HAP-1 (cell line): Measurements from ENCODE around the gene FRMD4A.

Source experiments
- DNase-seq, 2 experiments: peaks; one replicate each; pipeline ENCODE4 v3.0.0-alpha.2; 2016 to 2020; ENCODE audit warnings: low spot score in 2 of 2
- H3K27me3 ChIP-seq: fragments of 250-450 bp; sonication (Bioruptor Pico); 2 replicates; pipeline ENCODE4 v1.5.1; 2020; ENCODE audit warnings: low read depth, mild to moderate bottlenecking, moderate library complexity
- H3K36me3 ChIP-seq: fragments of 250-450 bp; sonication (Bioruptor Pico); replicated peaks from 2 replicates; pipeline ENCODE4 v1.5.1; 2020; ENCODE audit warnings: mild to moderate bottlenecking
- H3K4me1 ChIP-seq: fragments of 250-450 bp; sonication (Bioruptor Pico); 2 replicates; pipeline ENCODE4 v1.5.1; 2020; ENCODE audit warnings: mild to moderate bottlenecking
- H3K4me3 ChIP-seq: fragments of 250-450 bp; sonication (Bioruptor Pico); 2 replicates; pipeline ENCODE4 v1.5.1; 2020; ENCODE audit warnings: mild to moderate bottlenecking, moderate library complexity
- H3K9me3 ChIP-seq: fragments of 250-450 bp; sonication (Bioruptor Pico); 2 replicates; pipeline ENCODE4 v1.5.1; 2020; ENCODE audit warnings: mild to moderate bottlenecking, moderate library complexity
- in situ Hi-C: fragments of 300-500 bp; cut with MboI; formaldehyde crosslinking; loops from 3 replicates; pipeline ENCODE4 v1.14.3; 2020; ENCODE audit warnings: low sequenced_read_pairs, inconsistent platforms, mixed read lengths

Gene FRMD4A

DNA sequence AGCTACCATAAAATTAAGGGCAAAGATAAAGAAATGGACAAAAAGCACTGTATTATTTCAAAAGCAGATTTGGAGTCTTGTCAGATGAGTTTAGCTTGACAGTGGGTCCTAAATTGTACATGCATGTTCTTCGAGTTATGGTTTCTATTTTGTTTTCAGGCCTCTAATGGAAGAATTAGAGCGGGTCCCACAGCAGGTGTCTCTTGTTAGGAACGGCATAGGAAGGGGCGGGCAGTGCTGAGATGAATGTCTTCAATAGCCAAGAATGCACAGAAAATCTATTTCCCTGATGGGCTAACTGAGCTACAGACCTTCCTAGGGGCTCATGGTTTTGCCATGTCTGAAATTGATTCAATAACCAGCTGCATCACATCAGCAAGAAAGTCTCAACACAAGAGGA is 304.4 kb downstream of the FRMD4A start:
- DNase-seq, result no peak
- Histone ChIP-seq H3K9me3 (no peaks in the 10 kb centered on the region), H3K4me1 (no peaks in the 10 kb centered on the region), H3K36me3 (no peaks in the 10 kb centered on the region), H3K4me3 (no peak overlapping the region), H3K27me3 (peaks cover 2% of the 10 kb centered on the region; the same call in 1 of the 2 replicates)
- in situ Hi-C loops, result no loop called here

DNA sequence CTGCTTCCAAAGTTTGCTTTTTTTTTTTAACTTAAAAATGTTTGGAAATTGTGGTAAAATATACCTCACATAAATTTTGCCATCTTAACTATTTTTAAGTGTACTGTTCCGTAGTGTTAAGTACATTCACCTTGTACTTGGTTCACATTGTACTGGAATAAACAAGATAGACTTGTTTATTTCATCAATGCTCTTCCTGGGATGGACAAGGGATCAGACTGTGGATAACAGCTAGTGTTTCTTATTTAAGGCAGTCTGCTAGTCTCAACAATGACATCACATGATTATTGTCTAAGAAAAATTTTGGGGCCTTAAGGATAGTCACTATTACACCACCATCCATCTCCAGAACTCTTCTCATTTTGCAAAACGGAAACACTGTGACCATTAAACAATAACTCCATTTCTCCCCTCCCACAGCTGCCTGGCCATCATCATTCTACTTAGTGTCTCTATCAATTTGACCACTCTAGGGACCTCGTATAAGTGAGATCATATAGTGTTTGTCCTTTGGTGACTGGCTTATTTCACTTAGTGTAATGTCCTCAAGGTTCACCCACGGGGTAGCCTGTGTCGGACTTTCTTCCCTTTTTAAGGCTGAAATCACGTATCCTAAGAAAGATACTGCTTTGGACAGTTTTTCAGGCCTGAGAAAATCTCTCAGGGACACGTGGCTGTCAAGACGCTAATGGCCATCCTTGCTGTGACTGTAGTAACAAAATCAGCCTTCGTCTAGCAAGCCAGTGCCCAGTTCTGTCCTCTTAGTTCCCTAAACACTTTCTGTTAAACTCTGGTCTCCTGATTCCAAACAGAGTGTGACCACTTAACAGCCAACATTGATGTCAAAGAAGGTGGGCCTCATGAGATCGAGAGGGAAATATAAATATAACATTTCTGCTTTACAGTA is 305.2 kb downstream of the FRMD4A start:
- H3K36me3 ChIP-seq, result no peaks in the 10 kb centered on the region
- no peak overlapping the region for H3K4me3 ChIP-seq
- in situ Hi-C loops, result no loop called here
- H3K4me1 ChIP-seq, result no peaks in the 10 kb centered on the region
- no peak for DNase-seq
- H3K27me3 ChIP-seq, result peaks cover 2% of the 10 kb centered on the region; the same call in 1 of the 2 replicates
- no peaks in the 10 kb centered on the region for H3K9me3 ChIP-seq

DNA sequence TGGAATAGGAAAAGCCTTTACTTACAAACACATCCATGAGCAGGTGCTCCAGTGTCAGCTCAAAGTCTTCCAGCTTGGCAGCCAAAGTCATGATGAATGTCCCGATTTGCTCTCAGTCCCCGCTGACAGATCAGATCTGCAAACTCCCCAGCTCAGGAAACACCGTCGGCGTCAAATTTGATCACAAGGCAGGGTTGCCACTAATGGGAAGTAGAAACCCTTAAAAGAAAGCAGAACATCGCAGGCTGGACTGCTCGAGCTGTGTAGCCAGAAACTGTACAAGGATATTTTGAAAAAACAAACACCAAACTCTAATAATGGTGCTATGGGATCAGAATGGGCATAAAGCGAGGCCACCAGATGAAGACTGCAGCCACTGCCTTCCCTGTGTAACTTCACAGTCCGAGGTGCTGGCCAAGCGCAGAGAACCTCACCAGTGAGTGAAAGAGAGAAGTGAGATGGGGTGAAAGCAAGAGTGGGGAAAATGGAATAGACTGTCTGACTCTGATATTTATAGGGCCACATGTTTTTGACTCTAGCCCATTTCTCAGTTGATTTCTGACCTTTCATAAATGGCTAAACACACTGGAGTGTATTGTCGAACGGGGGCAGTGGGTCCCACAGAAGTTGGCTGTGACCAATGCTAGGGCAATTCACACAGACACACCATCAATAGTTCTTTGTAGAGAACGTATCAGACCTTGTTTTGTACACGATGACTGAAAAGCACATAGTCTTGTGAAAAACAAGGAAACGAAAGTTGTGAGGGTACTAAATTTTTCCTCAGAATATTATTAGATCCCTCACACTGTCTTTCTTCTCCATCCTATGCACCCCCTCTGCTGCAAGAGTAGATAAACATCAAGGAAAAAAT is 306.2 kb downstream of the FRMD4A start:
- Histone ChIP-seq H3K36me3 (no peaks in the 10 kb centered on the region), H3K9me3 (no peaks in the 10 kb centered on the region), H3K4me3 (no peak overlapping the region), H3K27me3 (peaks cover 2% of the 10 kb centered on the region; the same call in 1 of the 2 replicates), H3K4me1 (no peaks in the 10 kb centered on the region)
- in situ Hi-C loops, result no loop called here
- no peak for DNase-seq

DNA sequence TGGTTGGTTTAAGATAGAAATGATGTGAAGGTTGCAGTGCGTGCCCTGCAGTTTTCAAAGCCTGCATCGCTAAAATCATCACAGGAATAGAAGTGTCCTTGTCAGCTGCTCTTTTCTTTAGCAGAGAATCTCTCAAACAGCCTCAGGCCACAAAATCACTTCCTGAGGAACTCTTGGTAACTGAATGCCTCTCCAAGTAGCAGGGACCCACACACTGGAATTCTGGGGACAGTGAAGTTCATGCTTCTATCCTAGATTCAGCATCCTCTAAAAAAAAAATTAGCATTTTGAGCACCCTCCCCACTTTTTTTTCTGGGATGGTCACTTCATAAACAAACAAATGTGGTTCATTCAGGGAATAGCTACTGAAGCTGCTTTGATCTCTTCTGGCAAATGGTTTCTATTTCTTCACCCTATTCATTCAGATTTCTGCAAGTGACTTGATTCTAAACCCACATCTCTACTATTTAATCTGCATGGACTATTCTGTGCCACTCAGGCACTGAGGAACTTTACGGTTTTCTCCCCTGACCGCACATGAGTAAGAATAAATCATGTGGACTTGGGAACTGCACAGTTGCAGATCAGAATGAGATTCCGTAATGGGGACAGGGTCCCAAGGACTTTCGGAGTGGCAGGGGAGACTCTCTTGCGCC is 306.9 kb downstream of the FRMD4A start:
- H3K4me3 ChIP-seq, result no peak overlapping the region
- 0 out of 2 replicates have a peak, but pooled peaks cover 6% of the 10 kb centered on the region for H3K9me3 ChIP-seq
- in situ Hi-C loops, result no loop called here
- H3K36me3 ChIP-seq, result no peaks in the 10 kb centered on the region
- H3K27me3 ChIP-seq, result peaks cover 2% of the 10 kb centered on the region; the same call in 1 of the 2 replicates
- DNase-seq, result no peak
- no peaks in the 10 kb centered on the region for H3K4me1 ChIP-seq

DNA sequence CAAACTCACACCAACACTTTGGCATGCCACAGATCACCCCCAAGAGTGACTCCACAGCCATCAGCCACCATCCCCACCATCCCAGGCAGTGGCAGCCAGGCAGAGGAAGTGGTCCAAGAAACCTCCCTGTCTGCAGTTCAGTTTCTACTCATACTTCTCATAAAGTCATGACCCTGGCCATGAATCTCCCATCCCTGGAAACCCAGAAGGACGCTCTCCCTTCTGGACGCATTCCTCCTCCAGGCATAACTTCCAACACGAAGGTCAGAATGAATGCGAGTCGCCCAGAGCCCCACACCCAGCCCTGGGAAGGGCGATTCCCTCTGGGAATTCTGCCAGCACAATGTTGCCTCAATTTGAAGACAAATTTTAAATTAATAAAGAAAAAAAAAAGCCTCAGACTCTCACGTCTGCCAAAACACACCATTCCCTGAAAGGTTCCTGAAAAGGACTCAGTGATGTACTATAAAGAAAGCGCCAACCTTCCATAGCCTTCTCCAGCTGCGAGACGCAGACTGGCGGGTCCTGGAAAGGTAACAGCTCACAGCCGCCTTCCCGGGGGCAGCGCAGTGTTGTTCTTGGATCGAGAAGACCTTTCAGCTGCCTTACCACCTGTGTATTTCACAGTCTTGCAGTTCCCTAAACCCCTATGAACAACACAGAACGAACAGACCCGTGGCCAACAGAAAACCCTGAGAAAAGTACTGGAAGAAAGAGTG is 307.6 kb downstream of the FRMD4A start:
- H3K9me3 ChIP-seq, result 0 out of 2 replicates have a peak, but pooled peaks cover 7% of the 10 kb centered on the region
- H3K4me1 ChIP-seq, result no peaks in the 10 kb centered on the region
- no peak for DNase-seq
- H3K36me3 ChIP-seq, result no peaks in the 10 kb centered on the region
- in situ Hi-C loops, result no loop called here
- no peak overlapping the region for H3K4me3 ChIP-seq
- peaks cover 2% of the 10 kb centered on the region; the same call in 1 of the 2 replicates for H3K27me3 ChIP-seq

DNA sequence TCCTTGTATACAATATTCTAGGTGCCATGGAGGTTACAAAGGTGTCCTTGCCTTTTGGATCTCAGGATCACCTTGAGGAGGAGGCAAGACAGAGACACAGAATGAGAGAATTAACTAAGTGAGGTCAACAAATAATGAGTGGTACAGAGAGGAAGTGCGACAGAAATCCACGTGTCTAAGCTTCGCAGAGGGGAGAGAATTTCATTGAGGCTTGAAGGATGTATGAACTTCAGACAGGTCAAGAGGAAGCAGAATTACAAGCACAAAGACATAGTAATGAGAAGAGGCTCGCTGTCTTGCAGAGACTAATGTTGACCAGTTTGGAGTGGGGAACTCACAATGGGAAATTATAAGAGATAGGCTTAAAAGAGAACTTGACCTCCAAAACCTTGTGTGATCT is 308.7 kb downstream of the FRMD4A start:
- 0 out of 2 replicates have a peak, but pooled peaks cover 7% of the 10 kb centered on the region for H3K9me3 ChIP-seq
- no peak for DNase-seq
- peaks cover 2% of the 10 kb centered on the region; the same call in 1 of the 2 replicates for H3K27me3 ChIP-seq
- H3K36me3 ChIP-seq, result no peaks in the 10 kb centered on the region
- in situ Hi-C loops, result no loop called here
- H3K4me1 ChIP-seq, result no peaks in the 10 kb centered on the region
- no peak overlapping the region for H3K4me3 ChIP-seq

DNA sequence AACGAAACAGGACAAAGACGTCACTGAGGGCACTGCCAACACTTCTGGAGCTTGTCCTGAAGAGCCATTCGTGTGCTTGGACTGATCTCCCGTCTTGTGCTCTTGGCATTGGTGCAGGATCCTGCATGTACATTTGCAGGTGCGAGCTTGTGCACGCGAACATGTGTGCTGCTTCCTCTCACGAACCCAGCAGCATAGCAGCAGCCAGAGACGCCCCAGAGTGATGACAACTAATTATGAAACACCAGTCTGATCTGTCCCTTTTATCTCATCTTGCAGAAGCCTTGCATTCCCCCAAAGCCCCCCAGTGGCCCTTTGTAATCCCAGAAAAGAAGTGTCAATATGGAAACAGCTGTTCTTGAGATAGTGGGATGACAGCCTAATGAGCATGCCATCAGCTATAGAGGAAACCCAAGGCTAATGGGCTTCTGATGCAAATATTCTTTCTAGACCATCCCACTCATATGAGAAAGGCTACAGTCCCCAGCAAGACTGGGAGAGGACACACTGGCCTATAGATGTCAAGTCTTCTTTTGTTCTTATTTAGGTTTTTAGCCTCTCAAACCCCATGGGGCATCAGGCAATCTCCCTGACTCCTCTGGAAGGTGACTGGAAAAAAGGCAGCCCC is 310.6 kb downstream of the FRMD4A start:
- Histone ChIP-seq H3K4me1 (no peaks in the 10 kb centered on the region), H3K27me3 (peaks cover 2% of the 10 kb centered on the region; the same call in 1 of the 2 replicates), H3K36me3 (no peaks in the 10 kb centered on the region), H3K4me3 (no peak overlapping the region), H3K9me3 (0 out of 2 replicates have a peak, but pooled peaks cover 7% of the 10 kb centered on the region)
- in situ Hi-C loops, result no loop called here
- no peak for DNase-seq

DNA sequence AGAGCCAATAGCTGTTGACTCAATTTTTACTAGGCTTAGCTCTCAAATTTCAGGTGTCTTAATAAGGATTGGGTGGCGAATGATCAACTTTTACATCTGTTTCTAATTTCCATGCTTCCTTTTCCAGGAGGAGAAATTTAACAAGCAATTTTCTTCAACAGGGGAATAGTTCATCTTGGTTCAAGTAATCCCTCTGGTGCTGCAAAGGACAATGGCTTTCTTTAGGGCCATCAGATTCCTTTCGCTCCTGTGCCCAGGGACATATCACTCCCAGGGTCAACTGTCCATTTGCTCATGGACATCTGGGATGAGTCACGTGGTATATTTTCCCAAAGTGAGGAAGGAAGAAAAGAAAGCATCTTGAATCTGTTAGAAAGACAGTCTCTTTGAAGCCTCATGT is 313.3 kb downstream of the FRMD4A start:
- DNase-seq, result no peak
- in situ Hi-C loops, result no loop called here

DNA sequence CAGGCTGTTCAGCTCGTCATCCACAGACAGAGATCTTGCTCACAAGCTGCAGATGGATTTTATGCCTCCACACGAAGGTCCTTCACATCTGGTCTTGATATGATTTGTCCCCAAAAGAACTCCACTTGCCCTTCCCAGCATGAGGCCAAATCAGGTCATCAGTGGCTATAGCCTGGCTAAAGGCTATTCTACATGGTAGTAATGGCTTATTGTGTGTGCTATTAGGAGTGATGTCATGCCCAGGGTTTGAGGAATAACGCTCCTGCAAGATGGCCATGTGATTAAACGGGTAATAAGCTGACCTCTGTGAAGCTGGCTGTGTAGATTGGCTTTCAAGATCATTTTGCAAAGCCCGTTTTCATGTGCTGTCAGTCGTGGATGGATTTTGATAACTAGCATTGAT is 313.8 kb downstream of the FRMD4A start:
- no peaks in the 10 kb centered on the region for H3K27me3 ChIP-seq
- in situ Hi-C loops, result no loop called here
- H3K36me3 ChIP-seq, result no peaks in the 10 kb centered on the region
- no peak overlapping the region for H3K4me3 ChIP-seq
- 0 out of 2 replicates have a peak, but pooled peaks cover 7% of the 10 kb centered on the region for H3K9me3 ChIP-seq
- no peaks in the 10 kb centered on the region for H3K4me1 ChIP-seq
- DNase-seq, result no peak

More for the DNA sequence above, 313.3 kb downstream of the FRMD4A start:
- 0 out of 2 replicates have a peak, but pooled peaks cover 7% of the 10 kb centered on the region for H3K9me3 ChIP-seq
- no peaks in the 10 kb centered on the region for H3K4me1 ChIP-seq
- H3K36me3 ChIP-seq, result no peaks in the 10 kb centered on the region
- no peak overlapping the region for H3K4me3 ChIP-seq
- 0 out of 2 replicates have a peak, but pooled peaks cover 2% of the 10 kb centered on the region for H3K27me3 ChIP-seq

DNA sequence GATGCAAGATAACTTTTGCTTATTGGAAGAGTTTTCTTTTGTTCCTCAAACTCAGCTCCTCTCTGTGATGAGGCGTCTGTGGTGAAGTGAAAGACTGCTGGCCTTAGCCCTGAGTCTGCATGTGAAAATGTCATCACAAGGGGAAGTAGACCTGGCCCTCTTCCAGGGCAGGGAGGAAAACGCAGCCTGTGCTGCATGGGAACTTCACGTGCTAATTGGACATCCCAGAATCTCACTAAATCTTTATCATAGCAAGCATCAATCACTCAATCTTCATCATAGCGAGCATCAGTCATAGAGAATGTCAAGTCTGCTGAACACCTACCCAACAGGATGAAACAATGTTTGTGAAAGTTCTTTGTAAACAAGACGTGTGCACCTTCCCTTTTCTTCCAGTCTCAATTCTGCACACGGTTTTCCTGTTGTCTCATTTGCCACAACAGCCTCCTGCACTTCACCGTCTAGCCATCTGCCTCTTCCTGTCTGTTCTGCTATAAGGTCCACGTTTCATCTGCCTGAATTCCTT is 314.6 kb downstream of the FRMD4A start:
- no peaks in the 10 kb centered on the region for H3K36me3 ChIP-seq
- in situ Hi-C loops, result no loop called here
- H3K9me3 ChIP-seq, result 0 out of 2 replicates have a peak, but pooled peaks cover 7% of the 10 kb centered on the region
- DNase-seq, result no peak
- no peaks in the 10 kb centered on the region for H3K27me3 ChIP-seq
- H3K4me3 ChIP-seq, result no peak overlapping the region
- no peaks in the 10 kb centered on the region for H3K4me1 ChIP-seq

DNA sequence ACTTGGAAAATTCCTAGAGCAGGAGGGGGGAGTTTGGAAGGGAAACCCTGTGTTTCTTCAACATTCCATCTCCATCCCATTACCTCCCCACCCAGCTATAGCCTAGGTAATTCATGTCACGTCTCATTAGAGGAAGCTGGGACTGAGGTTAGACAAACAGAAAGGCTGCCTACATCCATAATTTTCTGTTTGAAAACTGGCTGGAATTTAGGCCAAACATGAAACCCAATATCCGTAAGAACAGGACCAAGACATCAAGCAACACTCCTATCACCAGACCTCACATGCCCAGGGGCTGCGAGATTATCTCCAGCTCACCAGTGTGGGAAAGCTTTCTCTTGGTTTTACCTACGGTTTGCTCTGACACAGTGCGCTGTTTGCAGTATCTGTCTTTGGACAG is 316.3 kb downstream of the FRMD4A start:
- peaks cover 3% of the 10 kb centered on the region for H3K4me1 ChIP-seq
- in situ Hi-C loops, result no loop called here

More for the DNA sequence above, 316.3 kb downstream of the FRMD4A start:
- Histone ChIP-seq H3K9me3 (0 out of 2 replicates have a peak, but pooled peaks cover 7% of the 10 kb centered on the region), H3K4me3 (no peak overlapping the region), H3K27me3 (no peaks in the 10 kb centered on the region), H3K36me3 (no peaks in the 10 kb centered on the region)
- no peak for DNase-seq
